PC-3 (cell line): ENCODE data around the gene VASP.

Experiments
- EZH2 ChIP-seq: fragments of 300-600 bp; sonication (generic); IDR thresholded peaks from one replicate; pipeline ENCODE4 v1.6.1; 2017; ENCODE audit warnings: antibody characterized with exemption, mild to moderate bottlenecking, low read length; ENCODE audit not compliant: unreplicated experiment
- TF ChIP-seq, protein P1 (sequence below): fragments of 300-600 bp; sonication (generic); conservative IDR thresholded peaks from 2 replicates; pipeline ENCODE4 v1.5.1; 2017; ENCODE audit warnings: antibody characterized with exemption, low read depth, mild to moderate bottlenecking, low read length

DNA sequence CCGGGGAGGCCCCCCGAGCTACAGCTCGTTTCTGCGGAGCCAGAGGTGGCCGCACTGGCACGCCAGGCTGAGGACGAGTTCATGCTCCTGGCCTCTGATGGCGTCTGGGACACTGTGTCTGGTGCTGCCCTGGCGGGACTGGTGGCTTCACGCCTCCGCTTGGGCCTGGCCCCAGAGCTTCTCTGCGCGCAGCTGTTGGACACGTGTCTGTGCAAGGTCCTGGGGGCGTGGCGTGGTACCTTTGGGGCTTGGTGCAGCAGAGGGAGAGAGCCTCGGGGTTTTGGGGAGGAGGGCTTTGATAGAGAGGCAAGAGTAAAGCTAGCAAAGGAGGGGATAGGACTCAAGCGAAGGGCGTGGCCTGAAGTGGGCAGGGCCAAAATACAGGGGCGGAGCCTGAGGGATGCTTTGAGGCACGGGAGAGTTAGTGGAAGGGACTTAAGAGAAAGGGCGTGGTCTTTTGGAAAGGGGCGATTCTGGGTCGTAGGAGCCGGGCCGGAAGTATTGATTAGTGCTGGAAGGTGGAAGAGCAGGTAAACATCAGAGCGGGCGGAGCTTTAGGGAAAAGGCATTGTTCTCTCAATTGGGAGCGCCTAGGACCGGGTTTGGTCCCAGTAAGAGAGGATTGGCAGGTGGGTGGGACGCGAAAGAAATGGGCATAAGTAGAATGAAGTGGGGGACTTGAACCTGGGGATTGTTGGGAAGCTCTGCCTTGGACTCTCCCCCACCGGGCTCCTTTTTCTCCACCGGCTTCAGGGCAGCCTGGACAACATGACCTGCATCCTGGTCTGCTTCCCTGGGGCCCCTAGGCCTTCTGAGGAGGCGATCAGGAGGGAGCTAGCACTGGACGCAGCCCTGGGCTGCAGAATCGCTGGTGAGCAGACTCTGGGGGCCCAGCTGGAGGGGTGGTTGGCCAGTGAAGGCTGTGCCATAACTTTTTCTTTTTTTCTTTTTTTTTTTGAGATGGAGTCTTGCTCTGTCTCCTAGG, 7.8 kb upstream of the VASP start:
- TF ChIP-seq, protein P1, sequence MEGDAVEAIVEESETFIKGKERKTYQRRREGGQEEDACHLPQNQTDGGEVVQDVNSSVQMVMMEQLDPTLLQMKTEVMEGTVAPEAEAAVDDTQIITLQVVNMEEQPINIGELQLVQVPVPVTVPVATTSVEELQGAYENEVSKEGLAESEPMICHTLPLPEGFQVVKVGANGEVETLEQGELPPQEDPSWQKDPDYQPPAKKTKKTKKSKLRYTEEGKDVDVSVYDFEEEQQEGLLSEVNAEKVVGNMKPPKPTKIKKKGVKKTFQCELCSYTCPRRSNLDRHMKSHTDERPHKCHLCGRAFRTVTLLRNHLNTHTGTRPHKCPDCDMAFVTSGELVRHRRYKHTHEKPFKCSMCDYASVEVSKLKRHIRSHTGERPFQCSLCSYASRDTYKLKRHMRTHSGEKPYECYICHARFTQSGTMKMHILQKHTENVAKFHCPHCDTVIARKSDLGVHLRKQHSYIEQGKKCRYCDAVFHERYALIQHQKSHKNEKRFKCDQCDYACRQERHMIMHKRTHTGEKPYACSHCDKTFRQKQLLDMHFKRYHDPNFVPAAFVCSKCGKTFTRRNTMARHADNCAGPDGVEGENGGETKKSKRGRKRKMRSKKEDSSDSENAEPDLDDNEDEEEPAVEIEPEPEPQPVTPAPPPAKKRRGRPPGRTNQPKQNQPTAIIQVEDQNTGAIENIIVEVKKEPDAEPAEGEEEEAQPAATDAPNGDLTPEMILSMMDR: no peak
- TF ChIP-seq EZH2: no peak
